Stimulated activated CD4-positive, alpha-beta T cell treated with anti-CD3 and anti-CD28 coated beads, Interleukin-12 subunit alpha, Interleukin-12 subunit beta, amount 100 ng/mL, for 4 hours (primary cell): ENCODE results near the gene CXCL5.
"Not testable (repeated sequence)": the region's sequence is repeated elsewhere in the genome, so short reads cannot be mapped to it uniquely, and the experiment has no call there.

Experiments
- DNase-seq: peaks from one replicate; pipeline ENCODE4 v3.0.0-alpha.2; 2020

Gene CXCL5

DNA sequence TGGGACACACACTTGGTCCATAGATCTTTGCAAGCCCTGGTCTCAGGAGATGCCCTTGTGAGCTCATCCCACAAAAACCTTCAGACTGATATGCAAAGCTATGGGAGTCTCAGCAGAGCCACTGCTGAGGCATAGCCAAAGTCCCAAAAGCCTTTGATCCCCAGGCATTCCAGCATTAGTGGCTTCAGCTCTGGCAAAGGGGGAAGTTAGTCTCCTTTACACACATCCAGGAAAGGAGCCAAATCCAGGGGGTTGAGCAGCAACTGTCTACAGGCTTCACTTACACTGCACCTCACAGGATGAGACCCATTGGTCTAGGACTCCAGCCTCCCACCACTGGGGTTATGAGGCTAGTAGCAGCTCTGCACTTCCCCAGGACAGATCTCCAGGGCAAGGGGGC, 30.6 kb downstream of the CXCL5 start:
- no peak for DNase-seq

DNA sequence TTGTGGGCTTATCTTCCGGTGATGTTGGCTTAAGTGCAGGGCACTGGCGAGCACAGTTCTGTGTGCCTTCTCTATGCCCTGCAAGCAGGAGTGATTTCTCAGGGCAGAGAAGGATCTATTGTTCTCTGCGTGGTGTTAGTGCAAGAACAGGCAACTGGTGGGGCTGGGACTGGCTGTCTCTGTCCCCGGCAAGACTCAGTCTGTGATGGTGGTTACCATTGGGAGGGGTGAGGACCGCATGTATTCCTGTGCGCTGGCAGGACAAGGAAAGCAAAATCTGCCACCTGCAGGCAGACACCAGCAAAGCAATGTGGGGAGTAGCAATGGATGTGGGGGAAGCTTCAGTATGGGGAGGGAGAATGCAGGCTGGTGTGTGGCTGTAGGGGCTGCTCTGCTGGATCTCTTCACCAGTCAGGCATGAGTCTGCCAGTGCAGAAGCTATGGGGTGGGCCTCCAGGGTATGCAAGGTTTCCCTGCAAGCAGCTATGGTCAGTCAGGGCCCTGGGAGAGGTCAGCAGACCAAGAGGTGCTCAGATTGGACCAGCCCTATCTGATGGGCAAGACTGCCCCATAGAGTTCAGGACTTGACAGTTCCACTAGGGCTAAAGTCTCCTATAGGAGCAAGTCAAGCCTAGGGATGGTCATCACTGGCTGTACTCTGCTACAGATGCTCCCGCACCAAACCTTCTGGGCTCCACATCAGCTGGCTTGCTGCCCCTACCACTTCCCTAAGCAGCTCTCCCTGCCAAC, 33.4 kb downstream of the CXCL5 start:
- DNase-seq: no peak

DNA sequence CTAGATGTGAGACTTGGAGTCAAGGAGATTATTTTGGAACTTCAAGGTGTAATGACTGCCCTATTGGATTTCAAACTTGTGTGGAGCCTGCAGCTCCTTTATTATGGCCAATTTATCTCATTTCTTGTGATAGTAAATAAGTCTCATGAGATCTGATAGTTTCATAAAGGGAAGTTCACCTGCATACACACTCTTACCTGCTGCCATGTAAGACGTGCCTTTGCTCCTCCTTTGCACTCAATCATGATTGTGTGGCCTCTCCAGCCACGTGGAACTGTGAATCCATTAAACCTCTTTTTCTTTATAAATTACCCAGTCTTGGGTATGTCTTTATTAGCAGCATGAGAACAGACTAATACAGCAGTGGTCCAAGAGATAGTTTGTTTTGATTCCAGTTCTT, 35.8 kb downstream of the CXCL5 start:
- DNase-seq: no peak

DNA sequence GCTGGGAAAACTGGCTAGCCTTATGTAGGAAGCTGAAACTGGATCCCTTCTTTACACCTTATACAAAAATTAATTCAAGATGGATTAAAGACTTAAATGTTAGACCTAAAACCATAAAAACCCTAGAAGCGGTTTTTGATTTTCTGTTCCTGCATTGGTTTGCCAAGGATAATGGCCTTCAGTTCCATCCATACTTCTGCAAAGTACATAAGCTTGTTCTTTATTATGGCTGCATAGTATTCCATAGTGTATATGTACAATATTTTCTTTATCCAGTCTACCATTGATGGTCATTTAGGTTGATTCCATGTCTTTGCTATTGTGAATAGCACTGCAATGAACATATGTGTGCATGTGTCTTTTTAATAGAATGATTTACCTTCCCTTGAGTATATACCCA, 39.4 kb downstream of the CXCL5 start:
- not testable (repeated sequence) for DNase-seq

DNA sequence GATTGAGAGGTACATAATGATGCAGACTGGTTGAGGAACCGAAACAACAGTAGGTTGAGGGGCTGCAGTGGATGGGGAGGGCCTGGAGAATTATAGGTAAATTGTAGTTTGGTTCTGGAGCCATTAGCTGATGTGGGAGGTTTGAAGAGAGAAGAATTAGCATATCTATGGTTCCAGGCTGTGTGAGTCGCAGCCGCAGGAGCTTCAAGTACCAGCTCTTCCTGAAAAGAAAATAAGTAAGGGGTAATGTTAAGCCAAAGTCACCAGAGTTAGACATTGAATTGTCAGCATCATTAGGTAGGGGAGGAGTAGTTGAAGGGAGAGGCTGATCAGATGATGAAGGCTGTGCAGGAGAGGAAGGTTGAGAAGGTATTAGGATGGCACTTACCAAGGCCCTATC, 46.1 kb downstream of the CXCL5 start:
- DNase-seq: no peak

DNA sequence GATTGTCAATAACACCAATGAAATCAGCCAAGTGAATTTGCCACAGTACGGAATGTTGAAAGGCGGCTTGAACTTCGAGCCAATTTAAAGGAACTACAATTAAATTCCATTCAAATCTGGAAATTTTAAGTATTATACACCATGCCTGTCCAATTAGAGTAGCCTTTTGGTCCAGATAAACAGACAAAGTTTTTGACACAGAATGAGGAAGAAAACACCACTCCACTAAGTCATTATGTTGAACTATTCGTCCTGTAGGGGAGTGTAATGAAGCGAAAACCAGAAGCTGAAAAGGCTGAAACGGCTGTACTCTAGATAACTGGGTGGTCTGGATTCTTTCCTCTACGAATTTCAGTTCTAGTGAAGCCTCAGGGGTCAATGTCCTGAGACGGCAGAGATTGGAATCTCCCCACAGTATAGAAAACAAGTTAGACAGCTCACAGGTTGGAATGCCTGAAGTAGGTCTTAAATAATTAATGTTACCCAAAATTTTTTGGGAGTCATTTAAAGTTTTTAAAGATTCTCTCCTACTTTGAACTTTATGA, 48.0 kb downstream of the CXCL5 start:
- not testable (repeated sequence) for DNase-seq

DNA sequence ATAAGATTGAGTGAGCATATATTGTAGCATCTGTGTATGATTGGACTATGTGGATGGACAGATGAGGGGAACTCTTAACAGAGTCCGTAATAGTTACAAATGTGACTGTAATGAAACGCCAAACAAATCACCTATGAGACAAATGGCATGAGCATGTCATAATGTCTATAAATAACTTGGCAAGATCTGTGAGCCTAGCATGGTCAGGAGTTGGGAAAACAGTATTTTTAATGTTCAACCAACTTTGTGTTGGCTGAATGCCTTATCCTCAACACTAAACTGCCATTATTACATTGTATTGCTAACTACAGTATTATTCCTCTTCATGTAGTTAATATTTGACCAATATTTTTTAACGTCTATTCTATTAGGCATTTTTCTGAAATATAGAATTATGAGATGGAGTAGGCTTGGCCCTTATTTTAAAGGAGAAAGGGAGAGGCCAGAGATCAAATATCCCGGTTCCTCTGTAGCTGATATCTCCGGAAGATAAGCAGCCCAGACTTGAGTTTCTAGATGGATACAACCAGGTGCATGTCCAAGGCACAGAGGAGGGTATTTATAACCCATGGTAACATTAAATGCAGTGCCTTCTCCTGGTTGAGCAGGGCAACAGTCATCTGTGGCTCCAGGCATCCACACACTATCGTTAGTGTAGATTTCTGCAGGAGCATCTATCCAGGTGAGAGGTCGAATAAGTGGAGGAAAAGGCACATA, 49.3 kb downstream of the CXCL5 start:
- DNase-seq: no peak

DNA sequence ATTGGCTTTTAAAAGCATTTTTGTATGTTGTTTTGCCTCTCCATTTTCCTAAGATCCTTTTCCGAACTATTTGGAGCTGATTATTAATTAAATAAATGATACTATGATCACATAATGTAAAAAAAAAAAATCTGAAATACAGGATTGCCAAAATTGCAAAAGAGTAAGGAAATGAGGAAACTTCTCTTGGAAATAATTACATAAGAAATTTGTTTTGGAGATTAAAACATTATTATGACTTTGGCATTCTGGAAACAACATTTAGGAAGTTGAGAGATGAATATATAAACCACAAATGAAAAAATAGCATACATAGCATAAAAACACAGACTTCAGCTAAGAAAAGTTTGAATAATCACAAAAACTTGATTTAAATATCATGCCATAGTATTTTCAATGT, 50.2 kb downstream of the CXCL5 start:
- no peak for DNase-seq

DNA sequence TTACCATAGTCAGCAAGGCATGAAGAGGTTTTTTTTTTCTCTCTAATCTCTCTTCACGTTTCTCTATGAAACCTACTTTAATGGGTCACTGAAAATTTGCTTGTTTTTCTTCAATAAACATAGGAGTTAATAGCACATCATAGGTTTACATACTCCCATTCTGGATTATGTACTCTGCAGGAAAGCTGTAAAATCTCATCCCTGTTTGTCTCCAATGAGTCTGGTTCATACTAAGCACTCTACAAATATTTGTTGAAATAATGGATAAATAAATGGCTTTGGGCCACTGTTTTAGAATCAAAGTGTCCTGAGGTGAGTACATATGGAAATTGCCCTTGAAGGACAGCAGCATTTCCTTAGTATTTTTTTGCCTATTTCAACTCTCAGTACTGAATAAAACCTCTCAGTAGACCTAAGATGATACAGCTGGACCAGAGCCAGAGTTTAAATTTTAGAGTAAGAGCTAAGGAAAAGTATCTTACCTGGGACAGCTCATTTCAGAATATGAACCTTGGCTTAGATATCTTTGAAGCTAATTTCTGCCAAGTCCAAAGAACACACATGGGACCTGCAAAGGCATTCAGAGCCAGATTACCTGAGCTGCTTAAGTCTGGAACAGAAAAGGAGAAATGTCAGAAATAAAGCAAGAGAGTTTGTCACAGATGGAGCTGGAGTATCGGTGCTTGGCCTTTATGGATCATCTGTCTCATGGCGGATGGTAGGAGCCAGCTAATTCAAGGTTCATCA, 51.1 kb downstream of the CXCL5 start:
- no peak for DNase-seq

DNA sequence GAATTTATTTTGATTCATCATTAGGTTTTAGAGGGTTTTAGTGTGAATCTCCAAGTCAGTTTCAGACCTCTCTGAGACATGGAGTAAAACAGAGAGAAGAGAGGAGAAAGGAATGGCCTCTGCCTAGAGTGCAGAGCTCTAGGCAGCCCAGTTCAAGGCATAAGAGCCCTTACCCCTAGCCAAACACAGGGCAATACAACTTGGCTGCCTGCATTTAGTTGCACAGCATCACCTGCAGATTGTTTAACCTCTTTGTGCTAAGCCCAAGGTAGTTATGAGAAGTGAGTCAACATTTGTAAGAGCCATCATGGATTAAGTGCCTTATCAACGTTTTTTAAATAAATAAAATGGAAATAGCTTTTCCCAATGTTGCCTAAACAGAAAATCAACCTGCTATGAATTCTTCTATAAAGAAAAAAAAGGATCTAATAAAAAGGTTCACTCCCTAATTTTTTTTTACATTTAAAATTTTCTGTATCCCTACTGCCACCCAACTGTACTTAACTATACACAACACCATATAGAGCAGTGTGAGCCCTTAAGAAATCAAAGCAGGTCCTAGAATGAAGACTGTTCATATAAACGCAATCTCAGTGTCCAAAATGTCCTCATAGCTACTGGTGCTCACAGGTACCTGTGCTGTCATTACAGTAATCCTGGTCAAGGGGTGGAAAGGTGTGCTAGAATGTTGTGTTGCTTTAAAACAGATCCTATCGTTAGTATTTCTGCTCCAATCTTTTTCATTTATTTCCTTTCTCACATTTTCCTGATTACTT, 52.6 kb downstream of the CXCL5 start:
- DNase-seq: no peak
